GM12801 (cell line): ENCODE results near the gene SLC17A5.

Experiments used
- CTCF ChIP-seq: IDR thresholded peaks from one replicate; pipeline ENCODE4 v1.5.1; 2011; ENCODE audit warnings: control low read depth; ENCODE audit not compliant: insufficient read length; ENCODE audit errors: extremely low read depth

Gene SLC17A5

GRCh38 chr6:73653571-73654424, at the start of gene SLC17A5:
SLC17A5 (minus strand) TSS chr6:73653992; CDS start chr6:73653886, 106 bp downstream.
- no peak for TF ChIP-seq CTCF

GRCh38 chr6:73703466-73703865, 49.7 kb upstream of the SLC17A5 start:
- no peak for TF ChIP-seq CTCF

- no peak for TF ChIP-seq CTCF
These were observed 48.7 kb upstream of the SLC17A5 start for GRCh38 chr6:73702444-73702843.

- no peak for TF ChIP-seq CTCF
These were observed 46.1 kb upstream of the SLC17A5 start for GRCh38 chr6:73699676-73700459.

- TF ChIP-seq CTCF = no peak
These were observed 43.3 kb upstream of the SLC17A5 start for GRCh38 chr6:73696966-73697655.

- TF ChIP-seq CTCF = no peak
These were observed 42.0 kb upstream of the SLC17A5 start, which contains the start of gene CD109 for GRCh38 chr6:73695619-73696421. CD109 (plus strand) TSS chr6:73696203; CDS start chr6:73696216, 13 bp downstream.
